ENCODE measurements around the gene PERM1. TPM values are rescaled to one million over a fixed set of nuclear protein-coding genes. Genes with fewer than 3 reads are reported as not detected.

The PERM1 gene
- total and polyA plus RNA-seq, 2 of the 8 experiments (the other 6 are each of a cell fraction or from before 2014, with no cell fraction given), result not detected

DNA sequence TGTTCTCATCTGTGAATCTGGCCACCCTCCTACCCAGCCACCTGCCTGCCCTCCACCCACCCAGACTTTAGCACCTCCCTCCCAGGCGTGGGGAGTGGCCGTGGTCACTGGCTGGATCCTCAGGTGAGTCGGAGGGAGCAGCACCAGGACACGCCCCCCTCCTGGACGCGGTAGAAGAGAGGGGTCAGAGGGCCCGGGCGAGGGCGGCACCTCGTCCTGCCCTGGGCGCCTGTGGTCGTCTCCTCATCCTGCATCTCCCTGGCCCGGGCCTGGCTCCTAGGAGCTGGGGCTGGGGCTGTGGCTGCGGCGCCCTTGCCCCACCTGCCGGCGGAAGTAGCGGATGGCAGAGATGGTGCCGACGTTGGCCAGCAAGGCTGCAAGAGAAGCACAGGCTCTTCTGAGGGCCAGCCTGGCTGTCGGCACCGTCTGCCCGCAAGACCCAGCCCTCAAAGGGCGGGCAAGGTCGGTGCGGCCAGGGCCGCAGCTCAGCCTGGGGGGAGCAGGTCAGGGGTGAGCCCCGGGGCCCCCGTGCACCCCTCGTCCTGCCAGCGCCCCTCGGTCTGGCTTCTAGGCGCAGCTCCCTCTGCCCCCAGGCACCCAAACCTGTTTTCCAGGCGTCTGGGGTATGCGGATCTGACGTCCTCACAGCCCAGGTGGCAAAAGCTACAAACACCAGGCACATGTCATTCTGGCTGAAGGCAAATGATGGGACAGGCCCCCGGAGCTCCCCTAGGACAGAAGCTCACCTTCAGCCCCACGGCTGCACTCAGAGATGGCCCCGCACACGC is 5.8 kb downstream of the PERM1 start (continued):
- TF ChIP-seq ASH2L (IDR thresholded peaks at IDR 0.05; ENCODE audit: low read length) (no peak), TCF12 (IDR thresholded peaks at IDR 0.05; ENCODE audit: low read depth, low read length) (no peak), NANOG (IDR thresholded peaks at IDR 0.05; ENCODE audit: insufficient read depth, low read depth, low read length, poor library complexity, severe bottlenecking) (no peak), CBX8 (IDR thresholded peaks at IDR 0.05; ENCODE audit: borderline replicate concordance, low read depth, low read length) (no peak), YY1 (IDR thresholded peaks at IDR 0.05; ENCODE audit: low read depth, low read length) (peak; percentile 24; the same call in 1 of the 2 replicates), SAP30 (IDR thresholded peaks at IDR 0.05; ENCODE audit: insufficient read depth, insufficient replicate concordance, low read length) (no peak), ZNF274 (IDR thresholded peaks at IDR 0.05; ENCODE audit: borderline replicate concordance, extremely low read depth, low read length) (no peak), EZH2 (IDR thresholded peaks at IDR 0.05; ENCODE audit: low read depth, low read length, severe bottlenecking) (no peak), SUZ12 (IDR thresholded peaks at IDR 0.05; ENCODE audit: low read length) (no peak), JUN (IDR thresholded peaks at IDR 0.05; ENCODE audit: low read depth, low read length) (no peak), RBBP5 (IDR thresholded peaks at IDR 0.05; ENCODE audit: borderline replicate concordance, low read depth, low read length) (0 out of 2 replicates have a peak, but pooled peaks have one; percentile 69), RNF2 (IDR thresholded peaks at IDR 0.05; ENCODE audit: borderline replicate concordance, low read depth, low read length, missing control alignments, poor library complexity, severe bottlenecking) (no peak), SP2 (IDR thresholded peaks at IDR 0.05; ENCODE audit: low read length) (no peak), SRF (IDR thresholded peaks at IDR 0.05; ENCODE audit: low read depth, low read length) (no peak), PHF8 (conservative IDR thresholded peaks at IDR 0.05; ENCODE audit: low read depth, low read length) (no peak), EGR1 (IDR thresholded peaks at IDR 0.05; ENCODE audit: borderline replicate concordance, low read depth, low read length) (no peak), HDAC2 (IDR thresholded peaks at IDR 0.05; ENCODE audit: borderline replicate concordance in 1 of 2, low read depth in 2 of 2, low read length in 2 of 2) (no peak), KDM1A (IDR thresholded peaks at IDR 0.05; ENCODE audit: borderline replicate concordance, low read length) (no peak), SIN3A (conservative IDR thresholded peaks at IDR 0.05 in 1 of 2, IDR thresholded peaks at IDR 0.05 in 1 of 2; ENCODE audit: low read depth in 1 of 2, low read length in 2 of 2) (0 out of 4 replicates have a peak, but pooled peaks of 1 of the 2 experiments have one; percentile 63), RXRA (IDR thresholded peaks at IDR 0.05; ENCODE audit: insufficient read depth, low read depth, low read length) (no peak), CREB1 (IDR thresholded peaks at IDR 0.05) (peak; percentile 62)
- TF ChIP-seq, protein P1, sequence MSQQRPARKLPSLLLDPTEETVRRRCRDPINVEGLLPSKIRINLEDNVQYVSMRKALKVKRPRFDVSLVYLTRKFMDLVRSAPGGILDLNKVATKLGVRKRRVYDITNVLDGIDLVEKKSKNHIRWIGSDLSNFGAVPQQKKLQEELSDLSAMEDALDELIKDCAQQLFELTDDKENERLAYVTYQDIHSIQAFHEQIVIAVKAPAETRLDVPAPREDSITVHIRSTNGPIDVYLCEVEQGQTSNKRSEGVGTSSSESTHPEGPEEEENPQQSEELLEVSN (IDR thresholded peaks at IDR 0.05), result peak; percentile 67
